OCI-LY1 (cell line): ENCODE measurements around the gene KBTBD2.

Experiments used
- CTCF ChIP-seq: fragments of 200-600 bp; sonication (generic), shearing (Covaris generic); IDR thresholded peaks from 2 replicates; pipeline ENCODE4 v1.5.1; 2017; ENCODE audit warnings: mild to moderate bottlenecking, antibody characterized with exemption, low read length, moderate library complexity, mixed read lengths
- EZH2 ChIP-seq: fragments of 200-600 bp; sonication (generic), shearing (Covaris generic); IDR thresholded peaks from 2 replicates; pipeline ENCODE4 v1.8.0; 2017; ENCODE audit warnings: borderline replicate concordance, mixed run types, mild to moderate bottlenecking, antibody characterized with exemption, low read length, moderate library complexity, mixed read lengths

GRCh38 chr7:32921896-32922295 lies 30.3 kb upstream of the KBTBD2 start:
- no peak for TF ChIP-seq CTCF
- no peak for TF ChIP-seq EZH2
